Neuron (in vitro differentiated cells): ENCODE measurements around the gene SLC15A1.

Experiments used
- H2AFZ ChIP-seq: one replicate; pipeline ENCODE4 v1.6.1; 2013; ENCODE audit warnings: low read depth, mild to moderate bottlenecking, inconsistent platforms, low read length, moderate library complexity
- H3K27me3 ChIP-seq: one replicate; pipeline ENCODE4 v1.6.1; 2013; ENCODE audit warnings: low read length; ENCODE audit not compliant: insufficient read depth
- H3K36me3 ChIP-seq: one replicate; pipeline ENCODE4 v1.6.1; 2013; ENCODE audit warnings: low read length; ENCODE audit not compliant: insufficient read depth
- H3K4me1 ChIP-seq: one replicate; pipeline ENCODE4 v1.6.1; 2013; ENCODE audit warnings: low read length; ENCODE audit not compliant: insufficient read depth
- H3K4me3 ChIP-seq: 2 replicates; pipeline ENCODE4 v1.5.1; 2013; ENCODE audit warnings: mild to moderate bottlenecking, low read length, moderate library complexity
- H3K9me3 ChIP-seq: one replicate; pipeline ENCODE4 v1.6.1; 2013; ENCODE audit warnings: low read length

The SLC15A1 gene

GRCh38 chr13:98691360-98691759 is 61.1 kb downstream of the SLC15A1 start:
- no peaks in the 10 kb centered on the region for H3K4me1 ChIP-seq
- H3K9me3 ChIP-seq, result no peaks in the 10 kb centered on the region
- no peaks in the 10 kb centered on the region for H3K36me3 ChIP-seq
- no peaks in the 10 kb centered on the region for H3K27me3 ChIP-seq
- no peak overlapping the region for H3K4me3 ChIP-seq
- H2AFZ ChIP-seq, result no peak overlapping the region

- Histone ChIP-seq H3K4me1 (no peaks in the 10 kb centered on the region), H3K27me3 (no peaks in the 10 kb centered on the region)
Observed at GRCh38 chr13:98690348-98691022, 62.0 kb downstream of the SLC15A1 start.

GRCh38 chr13:98689347-98689968 is 63.0 kb downstream of the SLC15A1 start:
- H3K36me3 ChIP-seq, result no peaks in the 10 kb centered on the region
- H3K27me3 ChIP-seq, result no peaks in the 10 kb centered on the region
- no peaks in the 10 kb centered on the region for H3K9me3 ChIP-seq
- no peak overlapping the region for H2AFZ ChIP-seq
- no peak overlapping the region for H3K4me3 ChIP-seq
- no peaks in the 10 kb centered on the region for H3K4me1 ChIP-seq

More at GRCh38 chr13:98690348-98691022, 62.0 kb downstream of the SLC15A1 start:
- Histone ChIP-seq H3K9me3 (no peaks in the 10 kb centered on the region), H2AFZ (no peak overlapping the region), H3K4me3 (no peak overlapping the region), H3K36me3 (no peaks in the 10 kb centered on the region)

DNA sequence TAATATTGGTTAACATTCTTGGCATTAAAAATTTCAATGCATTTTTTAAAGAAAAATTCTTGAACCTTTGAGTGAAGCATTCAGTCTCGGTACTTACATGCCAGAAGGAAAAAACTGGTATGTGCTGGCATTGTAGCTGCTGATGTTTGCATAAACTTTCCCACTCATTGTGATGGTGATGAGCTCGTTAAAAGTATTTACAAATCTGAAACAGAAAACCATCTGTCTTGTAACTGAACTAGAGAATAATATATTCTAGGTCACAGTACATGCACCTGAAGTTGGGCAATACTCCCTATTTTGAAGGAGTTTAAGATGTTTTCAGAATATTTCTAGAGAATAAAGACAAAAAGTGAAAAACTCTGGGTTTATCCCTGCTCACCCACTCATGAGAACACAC is 64.1 kb downstream of the SLC15A1 start:
- no peak overlapping the region for H3K4me3 ChIP-seq
- H3K4me1 ChIP-seq, result no peaks in the 10 kb centered on the region
- H3K27me3 ChIP-seq, result no peaks in the 10 kb centered on the region
- no peaks in the 10 kb centered on the region for H3K36me3 ChIP-seq
- H2AFZ ChIP-seq, result no peak overlapping the region
- no peaks in the 10 kb centered on the region for H3K9me3 ChIP-seq

DNA sequence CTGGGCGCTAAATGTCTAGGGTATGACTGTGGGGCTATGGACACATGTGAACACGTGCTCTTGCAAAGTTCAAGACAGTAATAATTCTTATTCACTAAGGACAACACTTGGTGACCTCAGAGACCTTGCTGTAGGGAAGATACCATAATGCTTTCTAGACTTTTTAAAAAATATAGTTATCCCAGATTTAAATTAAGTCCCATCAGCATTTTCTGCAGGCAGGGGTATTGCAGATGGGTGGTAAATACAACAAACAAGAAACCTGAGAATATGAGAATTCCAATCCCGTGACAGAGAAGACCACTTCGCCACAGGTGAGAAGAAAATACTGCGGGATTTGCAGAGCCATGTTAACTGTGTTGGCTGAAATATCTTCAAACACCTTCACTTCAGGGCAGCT is 65.2 kb downstream of the SLC15A1 start:
- Histone ChIP-seq H3K9me3 (no peaks in the 10 kb centered on the region), H3K36me3 (no peaks in the 10 kb centered on the region), H3K27me3 (no peaks in the 10 kb centered on the region), H2AFZ (no peak overlapping the region), H3K4me1 (no peaks in the 10 kb centered on the region), H3K4me3 (no peak overlapping the region)

DNA sequence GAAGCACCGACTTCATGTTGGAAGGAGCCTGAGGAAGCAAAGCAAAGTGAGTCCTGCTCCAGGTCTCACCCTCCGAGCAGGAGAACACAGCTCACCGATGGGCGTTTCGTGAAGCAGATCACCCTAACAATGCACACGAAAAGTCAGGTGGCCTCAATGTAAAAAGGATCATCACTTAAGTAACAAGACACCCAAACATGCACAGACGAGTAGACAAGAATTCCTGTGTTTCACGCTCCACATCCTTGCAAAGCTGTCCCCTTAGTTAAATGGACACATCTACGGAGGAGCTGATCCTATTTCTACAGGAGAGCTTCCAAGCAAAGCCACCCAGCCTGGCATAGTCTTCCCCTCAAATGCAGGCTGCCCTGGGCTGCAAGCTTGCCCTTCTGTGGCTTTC is 66.2 kb downstream of the SLC15A1 start:
- H3K27me3 ChIP-seq, result no peaks in the 10 kb centered on the region
- no peak overlapping the region for H3K4me3 ChIP-seq
- no peaks in the 10 kb centered on the region for H3K9me3 ChIP-seq
- no peak overlapping the region for H2AFZ ChIP-seq
- H3K4me1 ChIP-seq, result no peaks in the 10 kb centered on the region
- no peaks in the 10 kb centered on the region for H3K36me3 ChIP-seq

DNA sequence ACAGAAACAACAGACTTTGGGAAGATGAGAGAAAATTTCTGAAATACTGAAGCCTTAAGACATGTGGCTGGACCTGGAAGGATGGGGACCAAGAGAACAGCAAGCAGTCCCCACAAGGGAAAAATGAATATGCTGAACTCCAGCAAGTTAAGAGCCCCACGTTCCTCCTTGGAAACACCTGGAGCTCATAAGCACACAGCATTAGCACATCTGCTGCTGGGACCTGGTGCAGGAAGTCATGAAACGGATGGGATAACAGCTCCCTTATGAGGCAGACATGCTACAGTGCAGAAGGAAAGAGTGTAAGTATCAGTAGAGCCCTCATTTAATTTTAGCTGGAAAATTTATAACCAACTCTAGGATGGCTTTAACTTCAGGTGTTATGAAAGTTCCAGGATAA is 67.3 kb downstream of the SLC15A1 start:
- no peaks in the 10 kb centered on the region for H3K4me1 ChIP-seq
- no peaks in the 10 kb centered on the region for H3K27me3 ChIP-seq
- no peak overlapping the region for H2AFZ ChIP-seq
- no peaks in the 10 kb centered on the region for H3K36me3 ChIP-seq
- no peak overlapping the region for H3K4me3 ChIP-seq
- no peaks in the 10 kb centered on the region for H3K9me3 ChIP-seq

DNA sequence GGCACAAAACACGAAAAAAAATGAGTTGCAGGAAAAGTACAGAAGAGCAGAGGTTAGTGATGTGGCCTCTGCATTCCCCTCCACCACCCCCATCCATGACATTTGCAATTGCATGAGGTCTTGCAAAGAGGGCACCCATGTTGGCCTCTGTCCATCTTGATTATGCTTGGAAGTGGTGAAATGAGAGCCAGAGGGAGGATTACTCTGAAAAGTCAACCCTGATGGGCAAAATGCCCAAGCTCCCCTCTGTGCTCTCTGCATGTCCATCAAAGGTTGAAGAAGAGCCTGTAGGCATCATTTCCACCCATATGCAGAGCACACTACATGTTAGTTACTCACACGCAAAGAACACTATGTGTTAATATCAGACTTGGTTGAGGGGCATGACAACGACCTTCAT is 71.4 kb downstream of the SLC15A1 start:
- Histone ChIP-seq H3K9me3 (no peaks in the 10 kb centered on the region), H3K4me1 (peaks cover 9% of the 10 kb centered on the region), H3K36me3 (no peaks in the 10 kb centered on the region), H3K4me3 (no peak overlapping the region), H3K27me3 (no peaks in the 10 kb centered on the region), H2AFZ (no peak overlapping the region)

DNA sequence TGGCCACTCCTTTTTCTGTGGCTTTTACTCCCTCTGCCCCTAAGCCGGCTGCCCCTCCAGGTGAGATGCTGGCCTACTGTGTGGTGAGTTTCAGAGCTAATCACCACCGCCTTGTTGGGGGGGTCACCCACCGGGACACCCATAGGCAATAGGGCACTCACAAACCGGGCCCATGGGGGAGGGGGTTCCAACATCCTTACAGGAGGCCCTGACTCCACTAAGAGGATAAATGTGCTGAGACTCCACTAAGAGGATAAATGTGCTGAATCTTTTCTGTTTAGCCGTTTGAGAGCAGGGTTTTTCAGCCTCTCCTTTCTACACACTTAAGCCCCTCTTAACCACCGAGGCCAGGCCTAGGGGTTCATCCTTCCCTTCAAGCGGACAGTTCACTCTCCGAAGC is 73.7 kb downstream of the SLC15A1 start:
- H3K4me1 ChIP-seq, result peaks cover 15% of the 10 kb centered on the region
- H2AFZ ChIP-seq, result no peak overlapping the region
- H3K4me3 ChIP-seq, result no peak overlapping the region
- no peaks in the 10 kb centered on the region for H3K36me3 ChIP-seq
- no peaks in the 10 kb centered on the region for H3K9me3 ChIP-seq
- no peaks in the 10 kb centered on the region for H3K27me3 ChIP-seq

DNA sequence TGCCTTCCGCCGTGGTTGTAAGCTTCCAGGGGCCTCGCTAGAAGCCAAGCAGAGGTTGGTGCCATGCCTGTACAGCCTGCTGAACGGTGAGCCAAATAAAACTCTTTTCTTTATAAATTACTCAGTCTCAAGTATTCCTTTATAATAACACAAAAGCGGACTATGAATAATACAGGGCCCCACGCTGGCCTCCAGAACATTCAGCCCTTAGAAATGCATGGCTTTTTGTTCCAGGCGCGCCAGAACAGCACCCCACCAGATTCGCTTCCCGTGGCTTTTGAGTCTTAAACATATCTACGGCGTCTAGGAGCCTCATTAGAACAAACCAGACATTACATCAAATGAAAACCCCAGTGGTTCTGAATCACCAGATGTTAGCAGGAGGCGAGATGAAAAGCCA is 75.1 kb downstream of the SLC15A1 start:
- H3K36me3 ChIP-seq, result no peaks in the 10 kb centered on the region
- no peak overlapping the region for H3K4me3 ChIP-seq
- no peak overlapping the region for H2AFZ ChIP-seq
- no peaks in the 10 kb centered on the region for H3K9me3 ChIP-seq
- H3K4me1 ChIP-seq, result peaks cover 15% of the 10 kb centered on the region
- no peaks in the 10 kb centered on the region for H3K27me3 ChIP-seq

- Histone ChIP-seq H3K4me1 (peaks cover 15% of the 10 kb centered on the region), H3K36me3 (no peaks in the 10 kb centered on the region), H3K9me3 (no peaks in the 10 kb centered on the region), H3K4me3 (no peak overlapping the region), H2AFZ (no peak overlapping the region), H3K27me3 (no peaks in the 10 kb centered on the region)
Observed at GRCh38 chr13:98676239-98676638, 76.2 kb downstream of the SLC15A1 start.

DNA sequence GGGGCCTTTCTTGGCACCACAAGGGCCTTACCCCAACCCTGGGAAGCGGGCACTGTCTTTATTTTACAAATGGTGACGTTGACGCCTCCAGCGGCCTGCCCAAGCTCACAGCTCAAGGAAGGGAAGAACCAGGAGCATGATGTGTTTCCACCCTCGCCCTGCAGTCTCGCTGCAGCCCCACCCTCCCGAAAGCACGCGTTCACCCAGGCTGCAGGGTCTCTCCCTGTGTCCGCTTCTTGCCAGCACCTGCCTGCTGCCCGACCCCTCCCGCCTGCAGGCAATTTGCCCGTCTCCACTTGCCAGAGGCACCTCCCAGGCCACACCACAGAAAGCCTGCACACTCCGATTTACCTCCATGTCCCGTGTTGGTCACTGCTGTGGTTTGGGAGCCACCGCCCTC is 76.6 kb downstream of the SLC15A1 start:
- no peak overlapping the region for H2AFZ ChIP-seq
- H3K4me3 ChIP-seq, result no peak overlapping the region
- no peaks in the 10 kb centered on the region for H3K27me3 ChIP-seq
- H3K36me3 ChIP-seq, result no peaks in the 10 kb centered on the region
- H3K4me1 ChIP-seq, result peaks cover 15% of the 10 kb centered on the region
- no peaks in the 10 kb centered on the region for H3K9me3 ChIP-seq

GRCh38 chr13:98675066-98675465 is 77.4 kb downstream of the SLC15A1 start:
- Histone ChIP-seq H3K4me1 (peaks cover 15% of the 10 kb centered on the region), H3K4me3 (no peak overlapping the region), H3K9me3 (no peaks in the 10 kb centered on the region), H3K27me3 (no peaks in the 10 kb centered on the region), H2AFZ (no peak overlapping the region), H3K36me3 (no peaks in the 10 kb centered on the region)
